ENCODE data around the gene OR2V2.

OR2V2 gene

GRCh38 chr5:181131514-181131913 is 15.9 kb upstream of the OR2V2 start:
- Histone ChIP-seq H3K27me3 (ENCODE audit: control insufficient read depth, insufficient read depth, low read length) (peaks cover 25% of the 10 kb centered on the region), H3K27ac (ENCODE audit: low read depth, low read length) (no peak overlapping the region), H3K36me3 (ENCODE audit: control insufficient read depth, insufficient read depth, low read length) (no peaks in the 10 kb centered on the region), H3K4me3 (ENCODE audit: low read depth, low read length) (no peak overlapping the region), H3K9ac (ENCODE audit: low read length) (no peak overlapping the region), H3K9me3 (ENCODE audit: control insufficient read depth, insufficient read depth, low read depth, low read length) (0 out of 2 replicates have a peak, but pooled peaks cover 3% of the 10 kb centered on the region), H3K4me1 (ENCODE audit: control insufficient read depth, insufficient read depth, low read length) (no peaks in the 10 kb centered on the region)

DNA sequence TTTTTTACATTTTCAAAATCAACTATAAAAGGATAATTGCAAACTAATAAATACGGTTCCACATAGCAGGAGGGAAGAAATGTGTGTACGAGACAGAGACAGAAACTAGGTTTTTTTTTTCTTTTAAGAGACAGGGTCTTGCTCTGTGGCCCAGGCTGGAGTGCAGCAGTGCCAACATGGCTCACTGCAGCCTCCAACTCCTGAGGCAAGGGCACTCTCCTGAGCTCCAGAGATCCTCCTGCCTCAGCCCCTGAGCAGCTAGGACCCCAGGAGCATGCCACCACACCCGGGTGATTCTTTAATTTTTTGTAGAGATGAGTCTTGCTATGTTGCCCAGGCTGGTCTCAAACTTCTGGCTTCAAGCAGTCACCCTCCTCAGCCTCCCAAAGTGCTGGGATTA is 14.3 kb upstream of the OR2V2 start:
- Histone ChIP-seq H3K4me1 (ENCODE audit: control insufficient read depth, insufficient read depth, low read length) (no peaks in the 10 kb centered on the region), H3K9me3 (ENCODE audit: control insufficient read depth, insufficient read depth, low read depth, low read length) (peaks cover 6% of the 10 kb centered on the region; the same call in 1 of the 2 replicates), H3K36me3 (ENCODE audit: control insufficient read depth, insufficient read depth, low read length) (no peaks in the 10 kb centered on the region), H3K9ac (ENCODE audit: low read length) (no peak overlapping the region), H3K4me3 (ENCODE audit: low read depth, low read length) (no peak overlapping the region), H3K27ac (ENCODE audit: low read depth, low read length) (no peak overlapping the region), H3K27me3 (ENCODE audit: control insufficient read depth, insufficient read depth, low read length) (peaks cover 20% of the 10 kb centered on the region)

- Histone ChIP-seq H3K4me3 (ENCODE audit: low read depth, low read length) (no peak overlapping the region), H3K9ac (ENCODE audit: low read length) (no peak overlapping the region), H3K4me1 (ENCODE audit: control insufficient read depth, insufficient read depth, low read length) (no peaks in the 10 kb centered on the region), H3K27me3 (ENCODE audit: control insufficient read depth, insufficient read depth, low read length) (peaks cover 16% of the 10 kb centered on the region), H3K27ac (ENCODE audit: low read depth, low read length) (no peak overlapping the region), H3K9me3 (ENCODE audit: control insufficient read depth, insufficient read depth, low read depth, low read length) (peaks cover 6% of the 10 kb centered on the region; the same call in 1 of the 2 replicates), H3K36me3 (ENCODE audit: control insufficient read depth, insufficient read depth, low read length) (no peaks in the 10 kb centered on the region)
Measured at GRCh38 chr5:181133610-181134231, 13.7 kb upstream of the OR2V2 start.

GRCh38 chr5:181134259-181134658 is 13.1 kb upstream of the OR2V2 start:
- Histone ChIP-seq H3K27me3 (ENCODE audit: control insufficient read depth, insufficient read depth, low read length) (peaks cover 14% of the 10 kb centered on the region), H3K4me3 (ENCODE audit: low read depth, low read length) (no peak overlapping the region), H3K27ac (ENCODE audit: low read depth, low read length) (no peak overlapping the region), H3K9ac (ENCODE audit: low read length) (no peak overlapping the region), H3K9me3 (ENCODE audit: control insufficient read depth, insufficient read depth, low read depth, low read length) (peaks cover 6% of the 10 kb centered on the region; the same call in 1 of the 2 replicates), H3K36me3 (ENCODE audit: control insufficient read depth, insufficient read depth, low read length) (no peaks in the 10 kb centered on the region), H3K4me1 (ENCODE audit: control insufficient read depth, insufficient read depth, low read length) (no peaks in the 10 kb centered on the region)

- H3K4me3 ChIP-seq (ENCODE audit: low read depth, low read length) = no peak overlapping the region
- H3K4me1 ChIP-seq (ENCODE audit: control insufficient read depth, insufficient read depth, low read length) = no peaks in the 10 kb centered on the region
- peaks cover 6% of the 10 kb centered on the region; the same call in 1 of the 2 replicates for H3K27me3 ChIP-seq (ENCODE audit: control insufficient read depth, insufficient read depth, low read length)
- H3K36me3 ChIP-seq (ENCODE audit: control insufficient read depth, insufficient read depth, low read length) = no peaks in the 10 kb centered on the region
- no peak overlapping the region for H3K9ac ChIP-seq (ENCODE audit: low read length)
- no peak overlapping the region for H3K27ac ChIP-seq (ENCODE audit: low read depth, low read length)
- H3K9me3 ChIP-seq (ENCODE audit: control insufficient read depth, insufficient read depth, low read depth, low read length) = peaks cover 6% of the 10 kb centered on the region; the same call in 1 of the 2 replicates
Measured at GRCh38 chr5:181136361-181136955, 10.9 kb upstream of the OR2V2 start.

- H3K4me3 ChIP-seq (ENCODE audit: low read depth, low read length) = no peak overlapping the region
- no peak overlapping the region for H3K9ac ChIP-seq (ENCODE audit: low read length)
- H3K27me3 ChIP-seq (ENCODE audit: control insufficient read depth, insufficient read depth, low read length) = peaks cover 6% of the 10 kb centered on the region; the same call in 1 of the 2 replicates
- no peaks in the 10 kb centered on the region for H3K4me1 ChIP-seq (ENCODE audit: control insufficient read depth, insufficient read depth, low read length)
- no peaks in the 10 kb centered on the region for H3K36me3 ChIP-seq (ENCODE audit: control insufficient read depth, insufficient read depth, low read length)
- no peak overlapping the region for H3K27ac ChIP-seq (ENCODE audit: low read depth, low read length)
- H3K9me3 ChIP-seq (ENCODE audit: control insufficient read depth, insufficient read depth, low read depth, low read length) = peaks cover 6% of the 10 kb centered on the region
Measured at GRCh38 chr5:181138258-181138657, 9.1 kb upstream of the OR2V2 start.

- no peak overlapping the region for H3K27ac ChIP-seq (ENCODE audit: low read depth, low read length)
Measured at GRCh38 chr5:181140766-181141165, 6.6 kb upstream of the OR2V2 start.

GRCh38 chr5:181142054-181142453 is 5.3 kb upstream of the OR2V2 start:
- Histone ChIP-seq H3K4me3 (ENCODE audit: low read depth, low read length) (no peak overlapping the region), H3K27me3 (ENCODE audit: control insufficient read depth, insufficient read depth, low read length) (peaks cover 6% of the 10 kb centered on the region; the same call in 1 of the 2 replicates), H3K4me1 (ENCODE audit: control insufficient read depth, insufficient read depth, low read length) (no peaks in the 10 kb centered on the region), H3K36me3 (ENCODE audit: control insufficient read depth, insufficient read depth, low read length) (no peaks in the 10 kb centered on the region), H3K27ac (ENCODE audit: low read depth, low read length) (no peak overlapping the region), H3K9ac (ENCODE audit: low read length) (no peak overlapping the region), H3K9me3 (ENCODE audit: control insufficient read depth, insufficient read depth, low read depth, low read length) (peaks cover 17% of the 10 kb centered on the region)

More at GRCh38 chr5:181140766-181141165, 6.6 kb upstream of the OR2V2 start:
- no peaks in the 10 kb centered on the region for H3K36me3 ChIP-seq (ENCODE audit: control insufficient read depth, insufficient read depth, low read length)
- no peaks in the 10 kb centered on the region for H3K4me1 ChIP-seq (ENCODE audit: control insufficient read depth, insufficient read depth, low read length)
- H3K27me3 ChIP-seq (ENCODE audit: control insufficient read depth, insufficient read depth, low read length) = peaks cover 6% of the 10 kb centered on the region; the same call in 1 of the 2 replicates
- no peak overlapping the region for H3K4me3 ChIP-seq (ENCODE audit: low read depth, low read length)
- peaks cover 22% of the 10 kb centered on the region for H3K9me3 ChIP-seq (ENCODE audit: control insufficient read depth, insufficient read depth, low read depth, low read length)
- H3K9ac ChIP-seq (ENCODE audit: low read length) = no peak overlapping the region

GRCh38 chr5:181145133-181145532 is 2.3 kb upstream of the OR2V2 start:
- no peak overlapping the region for H3K9ac ChIP-seq (ENCODE audit: low read length)
- peaks cover 17% of the 10 kb centered on the region for H3K9me3 ChIP-seq (ENCODE audit: control insufficient read depth, insufficient read depth, low read depth, low read length)
- H3K4me1 ChIP-seq (ENCODE audit: control insufficient read depth, insufficient read depth, low read length) = no peaks in the 10 kb centered on the region
- no peaks in the 10 kb centered on the region for H3K36me3 ChIP-seq (ENCODE audit: control insufficient read depth, insufficient read depth, low read length)
- no peak overlapping the region for H3K27ac ChIP-seq (ENCODE audit: low read depth, low read length)
- peaks cover 11% of the 10 kb centered on the region; the same call in 1 of the 2 replicates for H3K27me3 ChIP-seq (ENCODE audit: control insufficient read depth, insufficient read depth, low read length)
- H3K4me3 ChIP-seq (ENCODE audit: low read depth, low read length) = no peak overlapping the region

- Histone ChIP-seq H3K9ac (ENCODE audit: low read length) (no peak overlapping the region), H3K9me3 (ENCODE audit: control insufficient read depth, insufficient read depth, low read depth, low read length) (peaks cover 12% of the 10 kb centered on the region), H3K36me3 (ENCODE audit: control insufficient read depth, insufficient read depth, low read length) (no peaks in the 10 kb centered on the region), H3K27ac (ENCODE audit: low read depth, low read length) (no peak overlapping the region), H3K4me1 (ENCODE audit: control insufficient read depth, insufficient read depth, low read length) (no peaks in the 10 kb centered on the region), H3K4me3 (ENCODE audit: low read depth, low read length) (no peak overlapping the region), H3K27me3 (ENCODE audit: control insufficient read depth, insufficient read depth, low read length) (peaks cover 5% of the 10 kb centered on the region; the same call in 1 of the 2 replicates)
Measured at GRCh38 chr5:181149355-181149754, 2.0 kb downstream of the OR2V2 start.

All from HUES6 (cell line).